ENCODE results near the gene CFLAR. TPM values are rescaled to one million over a fixed set of nuclear protein-coding genes. Genes with fewer than 3 reads are reported as not detected.

Gene CFLAR
- total and polyA plus RNA-seq, 2 of the 13 experiments (the other 11 are each of a cell fraction or from before 2014, with no cell fraction given), result 43.8 to 92.1 TPM

- TF ChIP-seq STAT5B (CRISPR knock-in tag; IDR thresholded peaks at IDR 0.05) (peak; percentile 24; the same call in 1 of the 2 replicates), ZNF260 (CRISPR knock-in tag; IDR thresholded peaks at IDR 0.05; ENCODE audit: borderline replicate concordance, low read depth) (no peak), ZFX (CRISPR knock-in tag; IDR thresholded peaks at IDR 0.05; ENCODE audit: low read depth) (peak; percentile 89), DMAP1 (CRISPR knock-in tag; IDR thresholded peaks at IDR 0.05) (peak; percentile 86), NFYC (CRISPR knock-in tag; IDR thresholded peaks at IDR 0.05) (peak; percentile 42; the same call in 1 of the 2 replicates), ZNF740 (CRISPR knock-in tag; IDR thresholded peaks at IDR 0.05) (peak; percentile 79), ZNF274 (CRISPR knock-in tag; IDR thresholded peaks at IDR 0.05) (peak; percentile 62; the same call in 1 of the 2 replicates), ZNF777 (CRISPR knock-in tag; IDR thresholded peaks at IDR 0.05) (peak; percentile 85), ZNF850 (CRISPR knock-in tag; conservative IDR thresholded peaks at IDR 0.05) (no peak), NFKBIZ (CRISPR knock-in tag; IDR thresholded peaks at IDR 0.05) (no peak), KLF13 (CRISPR knock-in tag; IDR thresholded peaks at IDR 0.05) (no peak), TBP (CRISPR knock-in tag; IDR thresholded peaks at IDR 0.05) (peak; percentile 87; the same call in 1 of the 2 replicates), ZNF354B (CRISPR knock-in tag; IDR thresholded peaks at IDR 0.05) (no peak), ZBTB20 (CRISPR knock-in tag; IDR thresholded peaks at IDR 0.05; ENCODE audit: borderline replicate concordance, low read depth) (no peak), ARHGAP35 (CRISPR knock-in tag; IDR thresholded peaks at IDR 0.05; ENCODE audit: borderline replicate concordance) (no peak; the same call in 1 of the 2 replicates), ZBTB40 (IDR thresholded peaks at IDR 0.05) (no peak), ZBTB40 (CRISPR knock-in tag; IDR thresholded peaks at IDR 0.05) (peak; percentile 70), EHMT2 (IDR thresholded peaks at IDR 0.05; ENCODE audit: borderline replicate concordance, low read depth, low read length) (no peak), ZSCAN25 (CRISPR knock-in tag; IDR thresholded peaks at IDR 0.05) (0 out of 2 replicates have a peak, but pooled peaks have one; percentile 24), FOXK2 (IDR thresholded peaks at IDR 0.05) (peak; percentile 53; the same call in 1 of the 2 replicates), ZSCAN9 (CRISPR knock-in tag; IDR thresholded peaks at IDR 0.05; ENCODE audit: borderline replicate concordance) (peak; percentile 83; the same call in 1 of the 2 replicates)
Measured at GRCh38 chr2:201116115-201116958, at the start of gene CFLAR (continued).
